GM18909 (cell line): ENCODE results near the gene CACNA2D1.

Experiments used
- ATAC-seq: cut with Tn5 transposase; IDR thresholded peaks from one replicate; pipeline ENCODE4 v1.9.1; 2021; ENCODE audit warnings: mild to moderate bottlenecking; ENCODE audit not compliant: unreplicated experiment, poor library complexity

The CACNA2D1 gene

DNA sequence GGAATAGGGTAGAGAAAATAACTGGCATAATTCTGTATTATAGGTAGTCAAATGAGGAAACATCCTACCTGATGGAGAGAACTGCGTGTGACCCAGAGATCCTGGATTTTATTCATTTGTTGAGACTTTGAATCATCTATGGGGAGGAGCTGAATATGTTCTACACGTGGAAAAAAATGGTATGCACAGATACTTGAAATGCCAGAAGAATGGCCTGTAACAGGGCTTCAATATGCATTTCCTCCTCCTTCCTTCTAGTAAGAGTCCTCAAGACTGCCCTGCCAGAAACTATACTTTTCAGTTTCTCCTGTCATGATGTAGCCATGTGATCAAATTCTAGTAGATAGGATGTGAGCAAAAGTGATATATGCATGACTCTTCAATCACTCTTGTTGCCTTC, 372.1 kb downstream of the CACNA2D1 start:
- ATAC-seq = no peak

DNA sequence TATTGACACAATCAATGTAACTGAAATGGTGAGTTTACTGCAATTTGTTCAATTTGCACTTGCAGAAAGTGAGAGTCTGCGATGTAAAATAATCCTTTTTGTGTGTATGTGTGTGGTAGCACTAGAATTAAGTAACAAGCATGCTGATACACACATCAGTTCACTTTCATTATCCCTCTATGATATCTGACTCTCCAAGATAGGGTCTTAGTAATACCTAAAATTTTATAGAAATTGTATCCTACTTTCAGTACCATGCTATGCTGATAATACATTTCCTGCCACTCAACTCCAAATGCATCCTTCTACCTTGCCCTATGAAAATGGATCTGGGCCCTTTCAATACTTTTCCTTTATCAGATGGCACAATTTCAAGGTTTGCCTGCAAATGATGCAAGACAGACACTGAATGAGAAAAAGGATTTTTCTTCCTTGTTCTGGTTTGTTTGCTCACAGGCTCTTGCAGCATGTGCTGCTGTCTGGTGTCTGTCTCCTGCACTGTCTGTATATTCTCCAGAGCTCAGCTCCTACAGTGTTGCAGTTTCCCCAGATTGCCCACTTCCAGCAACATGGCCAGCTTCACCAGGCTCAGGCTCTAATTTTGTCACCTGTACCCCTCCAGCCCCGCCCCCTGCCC, 375.8 kb downstream of the CACNA2D1 start:
- no peak for ATAC-seq

DNA sequence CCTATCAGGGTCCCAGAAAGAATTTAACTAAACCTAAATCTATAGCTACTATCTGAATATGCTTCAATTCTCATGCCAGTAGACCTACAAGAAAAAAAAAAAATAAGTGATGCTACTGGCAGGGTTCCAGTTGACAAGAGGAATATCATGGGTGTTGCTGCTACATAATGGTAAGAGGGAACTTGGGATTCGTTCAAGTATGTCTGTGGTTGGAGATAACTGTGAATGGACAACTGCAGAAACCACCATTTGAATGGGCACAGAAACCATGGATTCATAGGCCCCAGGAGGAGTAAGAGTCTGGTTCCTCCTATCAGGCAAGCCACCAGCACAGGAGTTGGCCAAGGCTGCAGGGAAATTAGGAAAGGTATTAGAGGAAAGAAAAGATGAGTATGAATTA, 386.1 kb downstream of the CACNA2D1 start:
- ATAC-seq = no peak

DNA sequence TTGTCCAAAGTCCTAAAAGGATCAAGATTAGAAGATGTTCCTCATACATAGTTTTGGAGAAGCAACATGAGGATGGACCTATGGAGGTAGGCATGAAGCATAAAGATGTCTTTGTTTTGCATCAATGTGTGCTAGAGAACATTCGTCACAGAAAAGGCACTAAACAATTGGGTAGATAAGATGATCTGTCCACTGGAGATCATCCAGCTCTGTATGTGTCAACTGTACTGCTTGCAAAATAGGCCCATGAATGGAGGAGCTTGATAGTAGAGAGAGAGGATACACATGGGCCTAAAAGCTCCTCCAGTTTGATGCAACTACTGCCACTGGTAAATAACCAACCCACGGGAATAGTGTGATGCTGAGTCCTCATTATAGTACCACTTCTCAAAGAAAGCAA, 387.3 kb downstream of the CACNA2D1 start:
- no peak for ATAC-seq

DNA sequence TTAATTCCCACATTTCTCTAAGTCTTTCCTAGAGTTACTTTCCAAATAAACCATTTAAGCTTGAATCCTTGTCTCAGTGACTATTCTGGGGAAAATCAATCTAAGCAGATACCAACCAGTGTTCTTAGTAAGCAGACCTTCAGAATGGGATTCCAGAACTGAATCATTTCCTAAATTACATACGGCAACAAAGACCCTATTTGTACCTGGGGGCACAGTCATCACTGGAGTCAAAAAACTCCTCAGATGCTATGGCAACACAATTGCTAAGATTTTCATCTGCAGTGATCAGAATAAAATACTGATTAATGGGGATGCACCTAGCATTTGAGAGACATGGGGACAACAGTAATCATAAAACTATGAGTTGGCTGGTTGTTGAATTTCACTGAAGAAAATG, 389.0 kb downstream of the CACNA2D1 start:
- no peak for ATAC-seq

DNA sequence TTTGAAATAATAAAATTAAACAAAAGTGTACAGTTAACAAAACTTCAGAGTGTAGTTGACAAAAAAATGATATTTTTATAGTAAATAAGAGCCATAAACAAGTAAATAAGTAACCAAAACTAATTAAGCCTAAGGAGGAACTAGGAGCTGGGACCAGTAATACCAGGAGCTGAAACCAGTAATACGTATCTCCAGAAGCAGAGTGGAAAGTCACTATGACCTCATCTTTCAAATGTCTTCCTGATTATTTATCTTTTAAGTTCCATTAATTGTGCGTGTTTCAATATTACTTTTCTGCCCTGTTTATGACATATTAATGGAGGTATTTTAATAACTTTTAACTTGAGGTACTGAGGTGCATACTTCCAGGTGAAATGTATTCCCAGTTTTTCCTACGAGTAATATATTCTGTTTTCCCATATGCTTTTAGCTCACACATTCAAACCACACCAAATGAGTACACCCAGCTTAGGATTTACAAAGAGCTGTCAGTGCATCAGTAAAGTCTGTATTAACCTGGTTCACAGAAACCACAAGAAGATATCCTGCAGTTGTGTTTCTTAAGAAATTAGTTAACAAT, 390.0 kb downstream of the CACNA2D1 start:
- ATAC-seq = no peak

DNA sequence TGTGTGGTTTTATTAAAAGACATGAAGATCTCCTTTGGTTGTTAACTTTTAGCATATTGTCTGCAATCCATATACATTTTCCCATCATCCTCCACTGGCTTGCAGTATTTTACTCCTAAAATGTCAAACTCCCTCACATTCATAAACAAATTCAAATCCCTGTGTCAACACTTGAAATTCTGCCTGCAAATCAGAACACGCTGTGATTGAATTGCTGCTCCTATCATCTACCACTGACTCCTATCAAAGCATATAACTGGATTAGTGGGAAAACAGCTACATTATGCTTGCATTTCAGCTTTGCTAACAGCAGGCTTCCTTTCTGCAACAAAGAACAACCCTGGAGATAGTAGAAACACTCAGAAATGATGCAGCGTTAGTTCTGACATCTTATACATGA, 392.0 kb downstream of the CACNA2D1 start:
- no peak for ATAC-seq

DNA sequence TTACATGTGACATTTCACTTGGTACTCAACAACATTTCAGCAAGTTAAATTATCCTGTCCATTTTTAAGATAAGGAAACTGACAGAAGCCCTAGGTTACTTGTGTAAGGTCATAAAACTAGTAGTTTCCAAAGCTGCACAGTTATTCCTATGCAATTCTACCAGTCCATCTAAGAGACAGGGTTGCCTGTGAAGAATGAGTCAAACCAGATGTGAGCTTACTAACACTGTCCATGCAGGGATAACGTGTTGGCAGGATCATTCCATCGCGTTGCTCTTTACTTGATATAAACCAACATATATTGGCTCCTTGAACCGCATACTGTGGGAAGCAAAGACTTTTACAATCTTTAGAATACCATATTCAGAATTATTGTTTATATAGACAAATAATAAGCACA, 392.8 kb downstream of the CACNA2D1 start:
- no peak for ATAC-seq

DNA sequence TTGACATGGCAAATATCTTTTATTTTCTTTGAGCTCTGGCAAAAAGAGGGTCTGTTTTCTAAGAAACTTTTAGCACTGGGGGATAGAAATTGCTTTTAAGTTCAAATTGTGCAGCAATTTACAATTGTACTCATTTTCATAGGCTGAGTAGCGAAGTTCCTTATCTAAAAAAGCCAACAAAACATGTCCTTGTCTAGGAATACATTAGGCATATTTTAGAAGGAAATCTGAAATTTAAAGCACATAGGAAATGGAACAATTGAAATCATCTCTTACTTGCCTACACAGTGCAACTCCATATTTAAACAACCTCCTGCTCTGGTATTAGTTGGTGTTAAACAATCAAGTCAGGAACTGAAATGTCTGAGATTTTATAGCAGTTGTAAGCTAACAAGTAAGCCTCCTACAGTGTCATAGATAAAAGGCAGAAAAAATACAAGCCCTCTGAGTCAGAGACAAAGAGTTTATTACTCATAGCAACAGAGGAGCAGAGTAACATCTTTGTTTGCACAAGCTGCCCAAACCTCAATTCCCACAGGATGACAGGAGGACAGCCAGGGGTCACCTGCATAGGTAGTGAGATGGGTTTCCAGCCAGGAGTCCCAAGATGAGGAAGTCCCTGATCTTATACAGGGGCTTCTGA, 393.6 kb downstream of the CACNA2D1 start:
- no peak for ATAC-seq

DNA sequence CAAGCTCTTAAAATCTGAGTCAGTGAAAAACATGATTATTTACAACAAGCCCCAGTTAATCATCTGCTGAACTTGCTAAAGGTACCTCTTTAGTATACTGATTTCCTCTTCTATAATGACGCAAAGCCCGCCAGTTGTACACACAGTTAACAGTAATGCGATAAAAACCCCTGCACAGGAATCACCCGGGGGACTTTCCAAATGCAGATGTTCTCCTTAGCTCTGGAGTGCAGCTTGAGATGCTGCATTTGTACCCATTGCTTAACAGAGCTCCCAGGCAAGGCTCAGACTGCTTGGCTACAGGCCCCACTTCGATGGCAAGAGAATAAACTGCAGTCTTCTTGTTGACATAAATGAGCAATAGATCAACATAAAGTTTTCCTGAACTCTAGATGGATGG, 394.1 kb downstream of the CACNA2D1 start:
- ATAC-seq = no peak

DNA sequence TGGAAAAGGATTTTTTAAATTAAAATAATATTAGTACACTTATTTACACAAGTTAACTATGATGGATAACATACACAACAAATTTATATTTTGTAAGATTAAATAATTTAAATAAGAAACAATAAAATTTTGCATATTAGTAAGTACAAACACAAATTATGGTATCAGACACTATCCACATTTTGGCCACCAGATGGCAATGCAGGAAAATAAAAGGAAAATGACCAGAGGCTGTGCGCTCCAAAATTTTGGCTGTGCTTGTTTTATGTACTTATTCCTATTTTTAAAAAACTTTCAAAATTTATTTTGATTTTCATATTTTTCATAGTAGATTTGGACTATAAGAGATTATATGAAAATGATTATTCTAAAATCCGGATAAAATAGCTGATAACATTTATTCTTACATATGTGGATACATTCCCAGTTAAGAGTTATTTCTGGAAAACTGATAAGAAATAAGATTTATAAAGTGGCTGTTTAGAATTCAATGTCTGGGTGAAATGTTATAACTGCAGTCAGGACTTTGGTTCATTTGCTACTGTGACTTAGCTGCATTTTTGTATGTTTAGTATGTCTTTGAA, 399.0 kb downstream of the CACNA2D1 start:
- ATAC-seq = peak; percentile 56

DNA sequence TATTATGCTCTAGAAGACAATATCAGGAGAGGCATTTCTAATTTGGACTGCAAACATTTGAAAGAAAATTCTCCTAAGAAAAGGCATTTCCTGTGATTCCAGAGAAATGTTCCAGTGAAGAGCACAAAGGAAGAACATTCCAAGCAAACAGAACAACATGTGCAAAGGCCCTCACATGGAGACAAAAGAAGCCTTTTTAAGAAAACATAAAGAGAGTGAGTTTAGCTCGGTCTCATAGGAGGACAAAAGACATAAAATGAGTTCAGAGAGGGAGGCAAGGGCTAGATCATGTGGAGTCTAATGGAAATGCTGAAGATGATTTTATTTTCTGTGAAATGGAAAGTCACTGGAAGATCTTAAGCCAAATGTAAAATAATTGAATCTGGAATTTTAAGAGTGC, 404.0 kb downstream of the CACNA2D1 start:
- ATAC-seq = no peak

DNA sequence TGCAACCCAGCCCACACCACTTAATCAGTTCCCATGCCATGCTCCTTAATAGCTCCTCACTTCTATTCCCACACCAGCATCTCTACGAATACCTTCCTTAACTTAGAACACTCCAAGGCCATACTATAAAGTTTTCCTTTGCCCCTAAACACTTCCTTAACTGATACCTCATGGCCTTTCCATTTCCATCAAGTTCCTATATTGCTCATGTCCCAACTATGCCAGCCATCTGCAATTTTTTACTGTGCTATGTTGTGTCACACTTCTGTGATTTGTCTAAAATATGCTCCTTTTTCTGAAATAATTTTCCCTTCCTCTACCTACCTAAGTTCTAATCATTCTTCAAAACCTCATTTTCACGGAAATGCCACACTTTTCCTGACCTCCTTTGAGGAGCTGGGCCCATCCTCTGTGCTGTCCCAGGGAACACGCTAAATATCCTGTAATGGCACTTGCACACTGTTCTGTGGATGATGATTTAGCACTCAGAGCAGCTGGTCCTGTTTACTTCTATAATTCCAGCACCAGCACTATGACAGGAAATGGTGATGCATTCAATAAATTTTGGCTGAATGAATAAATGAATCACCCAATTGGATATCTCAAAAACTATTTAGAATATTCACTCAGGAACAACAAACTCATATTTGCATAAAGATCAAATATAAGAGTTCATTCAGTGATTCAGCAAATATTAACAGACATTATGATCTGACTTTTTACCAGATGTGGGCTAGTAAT, 407.3 kb downstream of the CACNA2D1 start:
- ATAC-seq = no peak

DNA sequence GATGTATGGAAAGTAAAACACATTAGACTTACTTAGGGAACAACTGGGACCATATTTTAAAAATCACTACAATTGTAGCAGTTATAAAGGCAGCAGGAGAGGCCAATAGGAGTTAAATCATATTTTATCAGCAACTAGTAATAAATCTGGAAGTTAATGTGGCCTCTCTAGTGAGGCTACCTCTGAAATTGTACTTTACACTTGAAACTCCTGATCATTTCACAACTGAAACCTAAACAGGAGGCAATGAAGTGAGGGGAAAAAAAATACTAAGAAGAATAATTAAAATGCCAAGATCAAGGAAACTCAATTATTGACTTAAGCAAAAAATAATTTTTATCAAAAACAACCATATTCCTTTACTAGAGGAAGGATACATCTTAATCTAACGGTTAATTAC, 408.1 kb downstream of the CACNA2D1 start:
- no peak for ATAC-seq

DNA sequence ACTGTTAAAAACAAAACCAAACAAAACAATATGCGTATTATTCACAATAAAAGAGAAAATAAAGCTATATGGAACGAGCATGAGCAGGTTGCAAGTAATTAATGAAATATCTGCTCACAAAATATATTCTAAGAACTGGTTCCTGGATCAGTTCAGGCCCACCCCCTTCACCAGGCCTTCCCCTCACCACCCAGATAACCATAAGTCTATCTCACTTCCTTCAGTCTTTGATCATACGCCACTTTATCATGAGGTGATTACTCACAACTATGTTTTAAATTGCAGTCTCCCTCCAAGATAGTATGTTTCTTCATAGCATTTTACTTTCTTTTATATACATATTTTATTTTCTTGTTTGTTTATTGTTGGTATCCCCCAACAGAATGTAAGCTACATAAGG, 410.7 kb downstream of the CACNA2D1 start:
- no peak for ATAC-seq

DNA sequence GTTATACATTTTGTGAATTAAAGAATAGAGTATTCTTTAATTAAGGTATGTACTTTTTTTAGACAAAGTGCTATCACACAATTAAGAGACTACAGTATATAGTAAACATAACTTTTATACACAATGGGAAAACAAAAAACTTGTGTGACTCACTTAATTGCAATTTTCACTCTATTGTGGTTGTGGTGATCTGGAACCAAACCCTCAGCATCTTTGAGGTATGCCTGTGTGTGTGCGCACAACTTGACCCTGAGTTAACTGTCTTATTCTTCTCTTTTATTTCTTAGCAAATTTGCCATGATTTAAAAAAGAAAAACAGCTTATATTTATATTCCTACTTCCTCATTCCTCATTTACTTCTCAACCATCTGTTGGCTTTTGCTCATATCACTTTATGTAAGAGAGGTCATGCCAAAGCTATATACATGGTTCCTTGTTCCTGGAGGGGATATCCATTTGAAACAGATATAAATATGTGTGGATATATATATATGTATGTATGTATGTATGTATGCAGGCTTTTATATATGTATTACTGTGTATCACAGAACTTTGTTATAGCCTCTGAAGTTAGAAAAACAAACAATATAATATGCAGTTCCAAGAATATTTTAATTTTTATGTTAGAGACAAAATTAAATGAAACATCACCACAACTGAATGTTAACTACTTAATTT, 414.2 kb downstream of the CACNA2D1 start:
- no peak for ATAC-seq

DNA sequence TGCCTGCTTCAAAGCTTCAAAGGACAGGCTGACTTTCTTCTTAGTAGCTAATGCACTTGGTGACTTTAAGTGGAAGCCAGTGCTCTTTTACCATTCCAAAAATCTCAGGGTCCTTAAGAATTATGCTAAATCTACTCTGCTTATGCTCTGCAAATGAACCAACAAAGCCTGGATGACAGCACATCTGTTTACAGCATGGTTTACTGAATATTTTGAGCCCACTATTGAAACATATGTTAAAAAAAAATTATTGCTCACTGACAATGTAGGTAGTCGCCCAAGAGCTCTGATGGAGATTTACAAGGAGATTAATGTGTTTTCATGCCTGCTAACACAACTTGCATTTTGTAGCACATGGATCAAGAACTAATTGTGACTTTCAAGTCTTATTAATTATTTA, 415.5 kb downstream of the CACNA2D1 start:
- ATAC-seq = no peak

DNA sequence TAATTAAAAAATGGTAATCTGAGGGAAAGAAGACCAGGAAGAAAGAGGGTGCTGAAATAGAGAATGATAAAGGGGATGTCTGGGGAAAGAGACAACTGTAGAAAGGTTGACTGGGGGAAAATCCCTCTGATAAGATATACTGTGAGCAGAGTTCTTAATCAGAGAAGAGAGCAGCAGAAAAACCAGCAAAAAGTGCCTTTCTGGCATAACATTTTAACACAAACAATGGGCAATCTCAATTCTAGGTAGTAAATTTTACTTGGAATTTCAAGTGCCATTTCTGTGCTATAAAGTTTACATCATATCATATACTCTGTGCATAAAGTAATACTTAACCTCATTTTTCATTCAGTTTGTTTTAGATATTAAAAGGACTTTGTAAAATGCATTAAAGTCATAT, 421.9 kb downstream of the CACNA2D1 start:
- no peak for ATAC-seq

DNA sequence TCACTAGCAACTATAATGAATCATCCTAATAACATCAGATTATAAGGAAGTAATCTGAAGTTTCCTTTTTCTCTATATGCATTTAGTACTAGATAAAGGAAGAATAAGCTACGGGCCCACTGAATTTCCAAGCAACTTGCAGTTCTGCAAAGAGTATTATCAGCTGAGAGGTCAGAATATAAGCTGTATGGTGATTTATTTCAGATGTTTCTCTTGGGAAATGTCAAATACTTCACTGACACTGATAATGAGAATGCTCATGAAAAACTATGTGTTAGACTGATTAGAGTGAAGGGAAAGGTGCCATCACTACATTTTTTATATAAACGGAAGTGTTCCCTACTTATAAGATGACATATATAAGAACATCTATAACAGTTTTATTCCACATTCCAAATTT, 422.5 kb downstream of the CACNA2D1 start:
- no peak for ATAC-seq
